Measurements from ENCODE around the gene CDX1.

CDX1 gene

GRCh38 chr5:150166650-150167511, at the start of gene CDX1:
CDX1 (plus strand) TSS chr5:150166778; CDS start chr5:150166877, 99 bp downstream.
- in situ Hi-C loops (cut with MboI; ENCODE audit: low sequenced_read_pairs): no loop called here

- in situ Hi-C loops (cut with MboI; ENCODE audit: low sequenced_read_pairs): no loop called here
These were observed 48.5 kb upstream of the CDX1 start for GRCh38 chr5:150117945-150118560.

- in situ Hi-C loops (cut with MboI; ENCODE audit: low sequenced_read_pairs): no loop called here
These were observed 47.9 kb upstream of the CDX1 start for GRCh38 chr5:150118561-150119229.

- in situ Hi-C loops (cut with MboI; ENCODE audit: low sequenced_read_pairs): loop anchor here (10.0 kb wide), 1 partner anchor 285 kb away; no protein-coding TSS in a partner anchor
These were observed 47.0 kb upstream of the CDX1 start for GRCh38 chr5:150119421-150120061.

GRCh38 chr5:150120062-150120441, 46.5 kb upstream of the CDX1 start:
- in situ Hi-C loops (cut with MboI; ENCODE audit: low sequenced_read_pairs): loop anchor here (10.0 kb wide), 1 partner anchor 285 kb away; no protein-coding TSS in a partner anchor

GRCh38 chr5:150120617-150121447, 45.7 kb upstream of the CDX1 start:
- in situ Hi-C loops (cut with MboI; ENCODE audit: low sequenced_read_pairs): loop anchor here (10.0 kb wide), 1 partner anchor 286 kb away; no protein-coding TSS in a partner anchor

GRCh38 chr5:150121448-150122157, 45.0 kb upstream of the CDX1 start:
- in situ Hi-C loops (cut with MboI; ENCODE audit: low sequenced_read_pairs): loop anchor here (10.0 kb wide), 1 partner anchor 287 kb away; no protein-coding TSS in a partner anchor

- in situ Hi-C loops (cut with MboI; ENCODE audit: low sequenced_read_pairs): loop anchor here (10.0 kb wide), 1 partner anchor 287 kb away; no protein-coding TSS in a partner anchor
These were observed 44.4 kb upstream of the CDX1 start for GRCh38 chr5:150122158-150122510.

GRCh38 chr5:150122536-150123481, 43.8 kb upstream of the CDX1 start:
- in situ Hi-C loops (cut with MboI; ENCODE audit: low sequenced_read_pairs): loop anchor here (10.0 kb wide), 1 partner anchor 288 kb away; no protein-coding TSS in a partner anchor

GRCh38 chr5:150123542-150123941, 43.0 kb upstream of the CDX1 start:
- in situ Hi-C loops (cut with MboI; ENCODE audit: low sequenced_read_pairs): loop anchor here (10.0 kb wide), 1 partner anchor 289 kb away; no protein-coding TSS in a partner anchor

- in situ Hi-C loops (cut with MboI; ENCODE audit: low sequenced_read_pairs): loop anchor here (10.0 kb wide), 1 partner anchor 289 kb away; no protein-coding TSS in a partner anchor
These were observed 42.4 kb upstream of the CDX1 start for GRCh38 chr5:150124111-150124557.

GRCh38 chr5:150124596-150124995, 42.0 kb upstream of the CDX1 start:
- in situ Hi-C loops (cut with MboI; ENCODE audit: low sequenced_read_pairs): loop anchor here (10.0 kb wide), 1 partner anchor 290 kb away; no protein-coding TSS in a partner anchor

GRCh38 chr5:150125334-150125733, 41.2 kb upstream of the CDX1 start:
- in situ Hi-C loops (cut with MboI; ENCODE audit: low sequenced_read_pairs): loop anchor here (10.0 kb wide), 1 partner anchor 291 kb away; no protein-coding TSS in a partner anchor

- in situ Hi-C loops (cut with MboI; ENCODE audit: low sequenced_read_pairs): loop anchor here (10.0 kb wide), 1 partner anchor 292 kb away; no protein-coding TSS in a partner anchor
These were observed 40.2 kb upstream of the CDX1 start for GRCh38 chr5:150126199-150126920.

GRCh38 chr5:150126921-150127265, 39.7 kb upstream of the CDX1 start:
- in situ Hi-C loops (cut with MboI; ENCODE audit: low sequenced_read_pairs): loop anchor here (10.0 kb wide), 1 partner anchor 292 kb away; no protein-coding TSS in a partner anchor

- in situ Hi-C loops (cut with MboI; ENCODE audit: low sequenced_read_pairs): loop anchor here (10.0 kb wide), 1 partner anchor 295 kb away; no protein-coding TSS in a partner anchor
These were observed 37.1 kb upstream of the CDX1 start for GRCh38 chr5:150129454-150129812.

Measured in HL-60/S4 (cell line).